Upper lobe of left lung (tissue), 4 donors: ENCODE measurements around the gene DELE1.

Source experiments
- EP300 ChIP-seq, 4 donors: sonication (generic); formaldehyde crosslinking; IDR thresholded peaks; one replicate each; pipeline ENCODE4 v1.5.1; 2017; ENCODE audit warnings: antibody characterized with exemption in 4 of 4, control low read depth in 2 of 4
- POLR2A ChIP-seq, 4 donors: fragments of 450-650 bp; IDR thresholded peaks; one replicate each; pipeline ENCODE4 v1.5.1; 2016 to 2017; ENCODE audit warnings: antibody characterized with exemption in 4 of 4, mild to moderate bottlenecking in 2 of 4

- TF ChIP-seq EP300 (IDR thresholded peaks at IDR 0.05) (no peak), POLR2A (IDR thresholded peaks at IDR 0.05) (no peak)
These were observed 5.9 kb downstream of the DELE1 start for GRCh38 chr5:141929398-141930058.
